ENCODE results near the gene KHDC4.

Gene KHDC4

DNA sequence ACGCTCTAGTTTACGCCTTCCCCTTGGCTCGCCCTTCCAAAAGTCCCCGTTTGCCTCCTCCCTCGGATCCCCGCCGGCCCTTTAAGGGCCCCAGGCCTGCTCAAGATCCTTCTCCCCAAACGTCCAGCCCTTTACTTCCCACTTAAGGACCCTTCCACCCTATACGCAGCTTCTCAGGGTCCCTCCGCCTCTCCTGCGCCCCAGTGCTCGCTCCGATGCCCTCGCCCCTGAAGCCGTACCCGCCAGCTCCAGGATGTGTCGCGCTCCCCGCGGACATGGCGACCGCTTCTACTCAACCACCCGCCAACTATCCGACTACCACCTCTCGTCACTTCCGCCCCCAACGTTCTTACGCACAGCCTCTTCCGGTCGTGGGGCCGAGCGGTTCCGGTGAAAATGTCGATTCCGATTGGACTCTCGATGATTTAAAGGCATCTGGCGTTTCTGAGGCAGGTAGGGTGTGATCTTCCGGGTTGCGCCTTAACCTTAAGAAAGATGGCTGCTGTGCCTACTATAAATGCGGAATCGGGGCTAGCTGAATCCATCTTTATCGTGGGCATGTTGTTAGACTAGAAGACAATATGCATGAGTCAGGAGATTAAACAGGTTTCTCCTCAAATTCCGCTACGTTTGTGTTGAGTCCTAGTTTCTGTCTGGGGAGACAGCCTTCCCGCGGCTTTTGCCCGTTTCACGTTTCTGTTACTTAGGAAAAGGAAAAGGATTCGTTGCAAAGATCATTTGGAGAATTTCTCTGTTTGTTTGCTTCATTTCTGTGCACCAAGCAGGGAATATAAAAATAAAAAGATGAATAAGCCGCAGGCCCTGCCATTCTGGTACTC, at the start of gene KHDC4:
TSS of gene KHDC4 (minus strand) at position 317 of the 839 bp plus-strand sequence. CDS start at position 277, 40 bp downstream.
- DNase-seq, result peak; percentile 89 to 94

DNA sequence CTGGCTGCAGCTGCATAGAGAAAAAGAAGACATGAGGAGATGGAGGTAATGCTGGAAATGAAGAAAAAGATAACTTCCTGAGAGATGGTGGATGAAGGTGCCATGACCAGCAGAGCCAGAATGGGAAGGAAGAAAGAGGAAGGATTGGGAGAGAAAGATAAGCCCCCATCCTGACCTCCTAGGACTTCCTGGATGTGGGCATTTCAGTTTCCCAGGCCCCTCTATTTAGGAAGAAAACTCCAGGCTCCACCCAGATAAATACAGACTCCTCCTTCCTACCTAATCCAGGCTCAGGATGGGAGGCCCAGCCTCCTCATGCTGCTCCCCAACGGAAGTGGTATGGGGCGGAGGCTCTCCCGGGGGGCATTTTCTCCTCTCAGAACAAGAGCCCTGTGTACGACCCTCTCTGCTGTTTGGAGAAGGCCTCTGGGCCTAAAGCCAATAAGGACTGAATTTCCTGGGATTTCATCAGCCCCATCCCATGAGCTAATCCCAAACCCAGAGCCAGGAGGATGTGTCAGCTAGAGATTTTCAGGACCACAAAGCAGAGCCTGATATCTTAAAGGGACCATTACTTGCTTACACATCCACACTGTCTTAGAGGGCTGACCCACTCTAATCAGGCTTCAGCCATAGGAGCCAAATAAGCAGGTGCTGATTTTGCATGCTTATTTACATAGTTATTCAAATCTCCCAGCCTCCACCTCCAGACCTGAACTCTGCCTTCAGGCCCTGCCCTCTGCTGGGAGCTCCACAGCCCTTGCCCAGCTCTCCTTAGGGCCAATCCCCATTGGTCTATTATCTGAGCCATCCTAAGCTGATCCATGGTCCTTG, 49.2 kb upstream of the KHDC4 start:
- no peak for DNase-seq

DNA sequence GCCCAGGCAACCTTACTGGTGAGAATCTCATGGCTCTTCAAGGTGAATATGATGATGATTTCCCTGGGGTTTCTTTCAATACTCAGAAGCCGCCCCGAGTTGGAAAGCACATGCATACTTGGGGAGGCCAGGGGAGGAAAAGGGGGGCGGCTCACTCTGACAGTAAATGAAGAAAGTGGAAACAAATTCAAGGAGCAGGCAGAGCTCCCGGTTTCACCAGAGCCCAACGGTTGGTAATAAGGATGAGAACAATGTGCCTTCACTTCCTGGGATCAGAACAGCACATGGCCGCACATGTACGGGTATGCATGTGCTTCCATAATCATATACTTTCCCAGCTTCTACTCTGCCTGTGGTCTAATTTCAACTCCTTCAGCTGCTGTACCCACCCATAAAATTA, 47.9 kb upstream of the KHDC4 start:
- no peak for DNase-seq

DNA sequence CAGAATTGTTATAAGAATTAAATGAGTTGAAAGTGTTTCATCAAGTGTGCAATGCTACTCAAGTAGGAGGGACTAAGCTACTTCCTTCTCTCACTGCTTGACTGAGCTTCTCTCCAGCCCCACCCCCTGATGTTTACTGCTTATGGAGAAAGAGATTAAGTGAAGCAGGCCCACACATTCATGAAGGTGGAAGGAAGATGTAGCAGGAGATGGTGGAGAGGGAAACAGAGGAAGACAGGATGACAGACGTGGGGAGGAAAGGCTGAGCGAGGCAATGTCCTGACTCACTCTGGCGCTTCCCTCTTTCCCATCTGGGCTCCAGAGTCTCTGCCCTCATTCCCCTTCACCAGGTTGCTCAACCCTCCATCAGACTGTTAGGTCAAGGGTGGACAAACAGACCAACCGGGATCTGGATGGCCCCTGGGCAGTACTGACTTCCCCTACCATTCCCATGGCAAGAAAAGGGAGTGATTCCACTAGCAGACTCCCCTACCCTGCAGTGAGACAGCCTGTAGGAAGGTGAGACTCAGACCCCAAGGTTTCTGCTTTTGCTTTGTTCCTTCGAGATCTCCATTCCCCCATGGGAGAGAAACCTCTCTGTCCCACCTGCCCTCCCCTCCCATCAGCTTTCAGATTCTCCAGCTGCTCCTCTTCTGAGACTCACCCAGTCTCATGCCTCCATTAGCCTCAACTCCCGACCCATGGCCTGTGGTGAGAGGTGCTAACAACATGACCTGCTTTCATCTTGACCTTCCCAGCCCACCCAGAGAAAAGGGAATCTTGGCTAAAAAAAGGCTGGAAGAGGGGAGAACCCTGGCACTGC, 47.3 kb upstream of the KHDC4 start:
- no peak for DNase-seq

DNA sequence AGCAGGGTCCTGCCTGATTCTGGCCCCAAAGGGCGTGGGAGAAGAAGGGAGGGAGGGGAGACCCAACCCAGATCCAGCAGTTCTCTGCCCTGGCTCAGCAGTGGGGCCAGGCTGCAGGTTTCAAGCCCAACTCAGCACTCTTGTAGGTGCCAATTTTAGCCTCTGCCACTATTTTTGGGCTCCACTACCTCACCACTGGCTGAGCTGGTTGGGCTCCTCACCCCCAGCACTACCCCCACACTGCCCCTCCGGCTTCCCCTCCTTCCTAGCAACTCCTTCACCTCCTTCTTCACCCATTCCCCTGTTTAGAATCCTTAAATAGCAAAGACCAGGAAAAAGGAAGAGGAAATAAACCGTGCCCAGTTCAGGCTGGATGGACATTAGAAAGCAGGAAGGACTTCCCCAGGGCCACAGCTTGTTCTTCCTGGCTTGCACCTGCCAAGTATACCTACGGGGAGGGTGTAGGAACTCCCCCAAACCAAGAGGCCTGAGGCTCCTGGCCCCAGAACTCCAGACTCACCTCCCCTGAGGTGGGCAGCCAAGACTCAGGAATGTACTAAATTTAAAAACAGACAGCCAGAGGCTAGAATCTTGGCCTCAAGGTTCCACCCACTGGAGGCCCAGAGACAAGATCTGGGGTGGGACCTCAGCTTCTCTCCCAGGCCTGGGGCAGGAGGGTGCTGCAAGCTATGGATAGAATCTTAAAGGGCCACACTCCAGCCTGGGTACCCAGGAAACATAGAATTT, 45.6 kb upstream of the KHDC4 start:
- no peak for DNase-seq

DNA sequence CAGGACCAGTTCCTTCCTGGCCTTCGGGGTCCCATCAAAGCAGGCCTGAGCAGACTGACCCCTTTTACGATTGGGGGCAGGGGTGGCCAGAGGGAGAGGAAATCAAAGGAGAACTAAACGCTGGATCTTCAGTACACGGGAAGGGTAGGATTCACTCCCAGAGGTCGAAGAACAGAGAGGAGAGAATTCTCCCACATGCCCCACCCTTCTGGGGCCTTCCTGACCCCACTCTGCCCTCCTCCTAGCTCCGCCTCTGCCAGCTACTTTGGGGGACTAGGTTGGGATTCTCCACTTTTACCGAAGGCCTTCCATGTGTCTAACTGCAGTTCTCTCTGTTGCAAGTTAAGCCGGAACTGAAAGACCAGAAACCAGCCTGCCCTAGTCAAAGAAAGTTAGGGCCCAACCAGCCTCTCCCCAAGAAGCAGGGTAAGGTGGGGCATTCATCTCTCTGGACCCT, 44.8 kb upstream of the KHDC4 start:
- DNase-seq, result peak; percentile 40 to 47

DNA sequence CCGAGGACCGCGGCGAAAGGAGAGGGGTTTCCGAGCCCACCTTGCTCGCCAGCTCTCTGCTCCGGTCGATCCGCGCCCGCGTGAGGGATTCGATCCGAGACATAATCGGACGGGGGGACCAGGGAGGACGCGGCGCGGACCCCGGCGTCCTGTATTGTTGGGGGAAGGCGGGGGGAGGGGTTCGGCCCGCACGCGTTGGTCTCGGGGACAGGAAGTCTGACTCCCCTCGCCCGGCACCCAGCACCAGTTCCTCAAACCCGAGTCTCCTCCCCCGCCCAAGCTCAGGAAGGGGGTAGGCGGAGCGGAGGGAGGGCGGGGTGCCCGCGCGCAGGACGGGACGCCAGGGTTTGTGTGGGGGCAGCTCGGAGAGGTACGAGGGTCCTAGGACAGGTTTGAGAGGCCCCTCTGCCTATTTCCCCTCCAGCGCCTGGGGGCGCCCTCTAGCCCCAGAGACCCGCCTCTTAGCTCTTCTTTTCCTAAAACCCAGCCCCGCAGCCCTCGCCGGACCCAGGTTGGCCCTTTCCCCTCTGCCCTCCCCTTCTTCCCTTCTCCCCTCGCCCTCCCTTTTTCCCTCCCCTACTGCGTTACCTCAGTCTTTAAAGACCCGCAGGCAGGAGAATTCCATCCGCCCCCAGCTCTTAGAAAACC, 44.2 kb upstream of the KHDC4 start, which contains the start of gene ARHGEF2:
TSS of gene ARHGEF2 (minus strand) at position 223 of the 648 bp plus-strand sequence. CDS start at position 103, 120 bp downstream.
- DNase-seq, result peak; percentile 85 to 89

DNA sequence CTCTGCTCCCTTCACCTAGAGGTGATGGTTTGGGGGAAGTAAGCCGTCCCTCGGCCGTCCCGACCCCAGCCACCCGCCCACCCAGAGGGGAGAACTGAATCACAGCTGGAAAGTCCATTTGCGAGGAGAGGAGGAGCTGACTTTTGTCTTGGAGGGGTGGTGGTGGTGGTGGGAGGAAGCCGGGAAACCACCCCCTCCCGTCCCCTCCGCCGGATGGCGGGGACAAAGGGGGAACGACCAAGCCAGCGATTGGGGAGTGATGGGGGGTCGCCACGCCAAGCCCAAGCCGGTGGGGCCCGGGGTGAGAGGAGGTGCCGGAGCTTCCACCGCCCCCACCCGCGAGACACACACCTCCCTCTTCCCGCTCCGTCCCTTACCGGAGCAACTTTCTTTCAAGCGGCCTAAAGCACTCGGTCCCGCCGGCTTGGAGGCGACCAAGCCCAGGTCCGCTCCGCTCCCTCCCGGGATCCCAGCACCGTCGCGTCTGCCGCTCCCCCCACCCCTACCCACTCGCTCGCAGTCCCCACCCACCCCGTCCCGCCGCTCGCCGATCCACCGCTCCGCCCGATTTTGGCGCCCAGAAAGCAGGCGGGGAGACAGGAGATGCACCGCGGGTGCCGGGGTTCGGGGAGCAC, 43.6 kb upstream of the KHDC4 start:
- peak; percentile 77 to 85 for DNase-seq

DNA sequence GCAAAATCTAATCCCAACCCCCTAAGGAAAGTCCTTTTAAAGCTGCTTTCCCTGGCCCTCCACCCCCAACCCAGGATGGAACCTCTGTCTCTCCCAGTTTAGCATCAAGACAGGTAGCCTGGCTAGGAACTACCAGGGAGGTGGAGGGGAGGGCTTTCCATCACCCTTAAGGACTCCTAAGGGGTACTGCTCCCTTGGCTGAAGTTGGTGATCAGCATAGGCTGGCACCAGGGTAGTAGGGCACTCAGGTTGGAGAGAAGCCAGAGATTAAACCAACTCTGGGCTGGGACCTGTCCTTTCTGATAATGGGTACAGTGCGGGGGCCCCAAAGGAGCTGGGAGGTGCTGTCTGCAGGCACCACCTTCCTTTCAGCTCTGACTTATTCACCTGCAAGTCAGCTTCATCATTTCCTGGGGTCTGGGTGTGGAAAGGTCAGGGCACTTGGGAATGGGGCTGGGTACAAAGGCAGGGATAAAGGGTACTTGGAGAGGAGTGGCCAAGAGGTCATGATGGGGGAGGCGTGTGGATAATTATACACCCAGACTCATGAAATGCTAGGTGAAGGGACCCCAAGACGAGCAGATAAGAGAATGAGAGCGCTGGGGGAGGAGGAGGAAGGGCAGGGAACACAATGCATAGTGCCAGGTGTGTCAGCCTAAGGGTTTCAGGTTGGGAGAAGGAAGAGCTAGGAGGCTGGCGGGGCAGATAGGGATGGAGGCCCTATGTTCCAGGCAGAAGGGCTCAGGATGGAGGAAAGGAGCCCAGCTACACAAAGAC, 42.9 kb upstream of the KHDC4 start:
- DNase-seq, result peak; percentile 26 to 45

DNA sequence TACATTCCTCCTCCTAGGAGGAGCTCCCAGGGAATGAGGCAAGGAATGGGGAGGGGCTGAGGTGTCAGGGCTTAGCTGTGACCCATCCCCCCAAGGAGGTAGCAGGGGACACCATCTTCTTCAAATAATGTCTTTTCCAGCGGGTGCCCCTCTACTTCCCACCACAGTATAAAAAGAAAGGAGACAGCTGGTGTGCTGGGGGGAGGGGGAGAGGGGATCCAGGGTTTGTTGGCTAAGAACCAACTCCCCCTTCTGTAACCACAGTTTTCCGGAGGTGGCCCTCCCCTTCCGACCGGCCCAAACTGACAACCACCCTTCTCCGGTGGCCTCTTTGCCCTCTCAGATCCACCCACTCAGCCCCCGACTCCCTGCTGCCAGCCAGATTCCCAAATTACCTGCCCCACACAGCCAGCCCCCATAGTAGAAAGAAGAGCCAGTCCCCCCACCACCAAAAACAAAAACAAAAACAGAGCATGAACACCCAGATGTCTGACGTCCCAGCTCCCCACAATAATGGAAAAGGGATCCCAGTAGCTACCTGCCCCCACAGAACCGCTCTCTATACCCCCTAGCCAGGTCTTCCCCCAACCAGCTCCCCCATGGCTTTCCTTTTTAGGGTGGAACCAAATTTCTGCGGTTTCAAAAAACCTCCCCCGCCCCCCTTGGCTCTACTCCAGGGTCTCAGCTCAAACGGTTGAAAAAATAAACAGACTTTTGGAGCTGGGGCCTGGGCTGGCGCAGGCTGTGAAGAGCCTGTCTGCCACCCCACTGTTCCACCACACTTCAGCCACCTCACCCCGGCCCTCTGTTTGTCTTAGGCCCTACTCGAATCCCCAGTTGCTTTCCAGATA, 42.1 kb upstream of the KHDC4 start:
- DNase-seq, result peak; percentile 61 to 72

DNA sequence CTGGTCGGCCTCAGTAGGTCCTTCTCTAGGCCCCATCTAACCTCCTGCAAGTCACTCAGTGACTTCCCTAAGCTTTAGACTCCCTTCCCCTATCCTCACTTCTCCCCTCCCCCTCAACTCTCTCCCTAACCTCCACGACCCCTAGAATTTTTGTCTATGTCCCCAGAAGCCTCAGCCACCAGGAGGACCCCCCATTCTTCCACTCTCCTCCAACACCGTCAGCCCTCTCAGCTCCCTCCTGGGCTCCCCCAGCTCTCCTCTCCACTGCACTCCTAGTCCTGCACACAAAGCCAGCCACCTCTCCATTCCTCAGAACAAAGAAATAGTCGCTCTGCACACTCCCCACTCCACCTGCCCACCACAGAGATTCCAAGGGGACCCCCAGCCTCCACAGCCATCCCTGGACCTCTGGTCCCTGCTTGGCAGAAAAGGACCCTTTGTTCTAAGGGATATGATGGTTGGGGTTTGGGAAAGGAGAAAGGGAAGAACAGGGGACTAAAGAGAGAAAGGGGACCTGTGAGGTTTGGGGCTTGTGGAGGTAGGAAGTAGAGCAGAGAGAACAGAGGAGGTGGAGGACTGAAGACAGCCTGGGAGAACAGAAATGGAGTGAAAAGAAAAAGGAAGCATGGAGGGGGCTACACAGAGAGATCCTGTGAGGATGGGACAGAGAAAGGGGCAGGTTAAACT, 41.3 kb upstream of the KHDC4 start:
- DNase-seq, result no peak

DNA sequence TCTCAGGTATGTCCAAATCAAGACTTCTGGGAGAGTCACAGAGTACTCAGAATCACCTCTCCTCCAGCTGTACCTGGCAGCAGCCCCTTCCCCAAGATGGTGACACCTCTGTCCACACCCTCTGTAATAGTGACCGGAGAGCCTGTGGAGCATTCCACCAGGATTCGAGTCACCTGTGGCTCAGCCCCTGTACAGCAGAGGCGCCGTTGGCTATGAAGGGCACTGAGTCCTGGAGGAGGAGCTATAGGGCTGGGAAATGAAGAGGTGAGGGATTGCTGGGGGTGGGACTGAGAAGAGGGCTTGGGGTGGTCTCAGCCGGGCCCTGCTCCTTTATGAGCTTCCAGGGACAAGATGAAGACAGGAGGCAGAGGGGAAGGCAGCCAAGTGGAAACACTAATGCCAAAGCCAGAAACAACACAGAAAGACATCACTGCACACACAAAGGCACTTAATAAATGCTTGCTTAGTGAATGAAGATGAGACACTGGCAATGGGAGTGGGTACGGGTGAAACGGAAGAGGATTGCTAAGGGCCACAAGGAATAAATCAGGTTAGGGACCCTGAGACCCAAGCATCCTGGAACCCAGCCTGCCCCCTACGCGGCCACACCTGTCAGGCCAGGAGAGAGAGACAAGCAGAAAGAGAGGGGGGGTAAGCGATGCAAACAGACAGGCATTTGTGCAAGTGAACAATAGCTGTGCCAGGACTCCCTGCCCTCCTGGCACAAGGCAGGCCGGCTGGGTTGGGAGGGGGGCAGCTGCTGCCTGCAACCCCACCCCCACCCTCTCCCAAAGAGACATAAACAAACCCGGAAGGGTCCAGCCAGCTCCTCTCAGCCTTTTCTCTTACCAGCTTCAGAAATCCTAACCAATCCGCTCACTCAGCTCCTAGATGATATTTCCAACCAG, 40.2 kb upstream of the KHDC4 start:
- no peak for DNase-seq

DNA sequence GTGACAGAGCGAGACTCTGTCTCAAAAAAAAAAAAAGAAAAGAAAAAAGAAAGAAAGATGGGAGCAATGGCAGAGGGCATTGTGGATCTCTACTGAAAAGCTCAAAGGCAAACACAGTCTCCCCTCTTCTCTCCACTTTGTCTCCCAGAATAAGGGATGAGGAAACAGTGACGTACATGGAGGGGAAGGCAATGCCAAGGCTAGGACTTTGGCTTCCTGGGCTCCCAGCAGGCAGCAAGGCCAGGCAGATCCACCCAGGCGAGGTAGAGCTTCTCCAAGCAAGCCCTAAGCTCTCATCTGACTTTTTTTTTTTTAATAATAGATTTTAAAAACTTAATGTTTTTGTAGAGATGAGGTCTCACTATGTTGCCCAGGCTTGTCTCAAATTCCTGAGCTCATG, 39.5 kb upstream of the KHDC4 start:
- no peak for DNase-seq

DNA sequence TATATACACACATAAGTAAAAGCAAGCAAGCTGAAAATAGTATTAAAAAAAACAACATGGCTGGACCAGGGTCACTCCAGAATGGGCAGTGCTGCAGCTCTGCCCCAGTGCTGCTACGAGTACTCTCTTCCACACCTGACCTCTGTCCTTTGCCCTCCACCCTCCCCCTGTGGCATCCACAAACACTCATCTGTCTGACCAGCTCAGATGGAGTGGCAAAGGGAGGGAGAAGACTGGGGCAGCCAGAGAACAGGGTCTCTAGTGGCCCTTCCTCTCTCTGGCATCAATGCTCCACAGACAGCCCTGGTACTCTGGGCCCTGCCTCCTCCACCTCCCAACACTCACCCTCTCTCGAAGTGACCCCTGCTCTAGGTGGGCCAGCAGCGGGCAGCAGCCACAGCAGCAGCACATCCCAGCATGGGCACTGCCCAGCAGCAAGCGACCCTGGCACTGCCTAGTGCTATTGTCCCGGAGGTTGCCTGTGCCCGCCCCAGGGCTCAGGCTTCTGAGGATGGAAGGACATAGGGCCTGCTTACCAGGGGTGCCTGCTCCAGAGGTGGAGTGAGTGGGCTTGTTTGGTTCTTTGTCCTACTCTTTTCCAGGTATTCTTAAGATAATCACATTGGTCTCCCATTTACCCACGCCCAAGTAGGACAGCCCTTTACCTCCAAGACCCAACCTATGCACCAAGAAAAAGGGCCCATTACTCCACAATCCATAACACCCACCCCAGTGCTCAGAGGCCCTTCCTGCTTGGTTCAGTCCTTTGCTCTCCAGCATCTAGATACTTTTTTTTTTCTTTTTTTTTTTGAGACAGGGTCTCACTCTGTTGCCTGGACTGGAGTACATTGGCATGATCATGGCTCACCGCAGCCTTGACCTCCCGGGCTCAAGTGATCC, 37.9 kb upstream of the KHDC4 start:
- no peak for DNase-seq

DNA sequence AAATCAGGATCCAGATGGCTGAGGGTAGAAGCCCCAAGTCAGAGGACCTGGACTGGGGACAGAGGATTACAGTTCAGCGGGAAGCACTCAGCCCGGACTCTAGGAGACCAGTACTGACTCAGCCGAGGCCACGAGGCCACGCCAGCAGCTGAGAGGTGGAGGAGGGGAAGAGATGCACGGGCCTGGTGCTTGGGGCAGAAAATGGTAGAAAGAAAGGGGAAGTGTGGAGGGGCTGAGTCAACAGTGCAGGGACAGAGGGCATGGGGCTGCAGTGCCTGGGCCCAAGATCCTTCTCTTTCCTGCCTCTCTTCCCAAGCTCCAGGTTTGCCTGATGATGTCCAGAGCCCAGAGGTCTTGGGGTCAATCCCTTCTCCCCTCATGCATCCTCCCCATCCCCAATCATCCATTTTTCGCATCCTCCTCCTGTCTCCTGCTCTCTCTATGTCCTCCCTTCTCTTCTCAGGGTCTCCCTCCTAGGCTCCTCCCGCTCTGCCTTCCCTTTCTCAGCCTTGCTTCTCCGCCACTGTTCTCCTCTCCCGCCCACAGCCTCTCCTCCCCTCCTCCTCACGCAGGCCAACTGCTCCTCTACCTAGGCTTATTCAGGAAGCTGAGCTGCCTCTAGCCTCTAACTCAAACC, 36.4 kb upstream of the KHDC4 start:
- peak; percentile 40 to 59 for DNase-seq

DNA sequence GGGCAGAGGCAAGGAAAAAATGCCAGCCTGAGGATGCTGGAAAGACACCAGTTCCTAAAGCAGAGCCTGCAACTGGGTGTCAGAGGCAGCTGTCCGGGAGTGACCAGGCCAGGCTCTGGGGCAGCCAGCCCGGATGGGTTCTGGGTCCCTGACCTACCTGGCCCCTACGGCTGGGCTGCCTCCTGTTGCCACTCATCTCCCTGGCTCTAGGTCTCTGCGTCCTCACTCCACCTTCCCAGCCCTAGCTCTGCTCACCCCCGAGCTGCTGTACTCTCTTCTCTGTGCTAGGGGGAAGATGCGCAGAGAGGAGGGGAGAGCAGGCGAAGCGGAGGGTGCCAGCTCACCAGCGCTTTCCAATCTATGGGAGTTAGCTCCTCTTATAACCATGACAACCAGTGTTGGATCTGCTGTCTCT, 35.2 kb upstream of the KHDC4 start:
- no peak for DNase-seq

All from activated CD4-positive, alpha-beta T cell treated with anti-CD3 and anti-CD28 coated beads, Interleukin-2, amount 50 U/mL, for 48 hours (primary cell).